HL-60 (cell line): ENCODE results near the gene HS3ST3A1.

ENCODE experiments used
- DNase-seq, 2 experiments: peaks; one replicate each; pipeline ENCODE4 v3.0.0-alpha.2; 2010 to 2020; ENCODE audit warnings: low read depth in 1 of 2, low spot score in 1 of 2
- H3K27ac ChIP-seq: fragments of 250-450 bp; sonication (Bioruptor Pico); replicated peaks from 2 replicates; pipeline ENCODE4 v1.5.1; 2020; ENCODE audit warnings: mild to moderate bottlenecking, moderate library complexity
- H3K27me3 ChIP-seq: fragments of 250-450 bp; sonication (Bioruptor Pico); 2 replicates; pipeline ENCODE4 v1.5.1; 2021; ENCODE audit warnings: mild to moderate bottlenecking, moderate library complexity; ENCODE audit not compliant: insufficient read depth, poor library complexity, severe bottlenecking
- H3K4me3 ChIP-seq: replicated peaks from 2 replicates; pipeline ENCODE4 v1.5.1; 2011; ENCODE audit warnings: mild to moderate bottlenecking, control low read depth, low read length; ENCODE audit not compliant: insufficient read depth
- GABPA ChIP-seq: IDR thresholded peaks from 2 replicates; pipeline ENCODE4 v1.6.1; 2012; ENCODE audit warnings: low read depth
- POLR2AphosphoS5 ChIP-seq: IDR thresholded peaks from 2 replicates; pipeline ENCODE4 v1.6.1; 2012; ENCODE audit warnings: low read depth
- REST ChIP-seq: IDR thresholded peaks from 2 replicates; pipeline ENCODE4 v1.6.1; 2012; ENCODE audit warnings: low read depth; ENCODE audit not compliant: insufficient replicate concordance
- SPI1 ChIP-seq: IDR thresholded peaks from 2 replicates; pipeline ENCODE4 v1.6.1; 2012; ENCODE audit warnings: low read depth, mild to moderate bottlenecking, borderline replicate concordance
- TF ChIP-seq, protein P1 (sequence below): IDR thresholded peaks from one replicate; pipeline ENCODE4 v1.5.1; 2011; ENCODE audit warnings: low read length, control low read depth, inconsistent platforms; ENCODE audit not compliant: insufficient read depth

Gene HS3ST3A1

GRCh38 chr17:13537167-13537731 is 64.5 kb downstream of the HS3ST3A1 start:
- no peak overlapping the region for H3K27ac ChIP-seq
- no peak overlapping the region for H3K4me3 ChIP-seq
- TF ChIP-seq REST = no peak
- no peak for TF ChIP-seq POLR2AphosphoS5
- TF ChIP-seq GABPA = no peak
- TF ChIP-seq SPI1 = no peak
- TF ChIP-seq, protein P1, sequence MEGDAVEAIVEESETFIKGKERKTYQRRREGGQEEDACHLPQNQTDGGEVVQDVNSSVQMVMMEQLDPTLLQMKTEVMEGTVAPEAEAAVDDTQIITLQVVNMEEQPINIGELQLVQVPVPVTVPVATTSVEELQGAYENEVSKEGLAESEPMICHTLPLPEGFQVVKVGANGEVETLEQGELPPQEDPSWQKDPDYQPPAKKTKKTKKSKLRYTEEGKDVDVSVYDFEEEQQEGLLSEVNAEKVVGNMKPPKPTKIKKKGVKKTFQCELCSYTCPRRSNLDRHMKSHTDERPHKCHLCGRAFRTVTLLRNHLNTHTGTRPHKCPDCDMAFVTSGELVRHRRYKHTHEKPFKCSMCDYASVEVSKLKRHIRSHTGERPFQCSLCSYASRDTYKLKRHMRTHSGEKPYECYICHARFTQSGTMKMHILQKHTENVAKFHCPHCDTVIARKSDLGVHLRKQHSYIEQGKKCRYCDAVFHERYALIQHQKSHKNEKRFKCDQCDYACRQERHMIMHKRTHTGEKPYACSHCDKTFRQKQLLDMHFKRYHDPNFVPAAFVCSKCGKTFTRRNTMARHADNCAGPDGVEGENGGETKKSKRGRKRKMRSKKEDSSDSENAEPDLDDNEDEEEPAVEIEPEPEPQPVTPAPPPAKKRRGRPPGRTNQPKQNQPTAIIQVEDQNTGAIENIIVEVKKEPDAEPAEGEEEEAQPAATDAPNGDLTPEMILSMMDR = no peak
- DNase-seq = no peak
- H3K27me3 ChIP-seq = no peaks in the 10 kb centered on the region

- TF ChIP-seq GABPA (no peak), REST (no peak), SPI1 (no peak), POLR2AphosphoS5 (no peak)
- TF ChIP-seq, protein P1 = no peak
- no peaks in the 10 kb centered on the region for H3K27me3 ChIP-seq
- no peak overlapping the region for H3K4me3 ChIP-seq
- no peak for DNase-seq
- H3K27ac ChIP-seq = no peak overlapping the region
Observed at GRCh38 chr17:13534946-13535345, 66.8 kb downstream of the HS3ST3A1 start.

GRCh38 chr17:13531721-13532120 is 70.0 kb downstream of the HS3ST3A1 start:
- Histone ChIP-seq H3K4me3 (no peak overlapping the region), H3K27ac (no peak overlapping the region), H3K27me3 (no peaks in the 10 kb centered on the region)
- TF ChIP-seq, protein P1 = no peak
- TF ChIP-seq POLR2AphosphoS5 (no peak), SPI1 (no peak), GABPA (no peak), REST (no peak)
- no peak for DNase-seq
